ENCODE results near the gene RHOT2. TPM values are rescaled to one million over a fixed set of nuclear protein-coding genes. Genes with fewer than 3 reads are reported as not detected.
A peak's percentile ranks its signal among the peaks of the same experiment; 100 is the strongest.

RHOT2 gene
- total and polyA plus RNA-seq, 9 of the 15 experiments (the other 6 are each of a cell fraction or from before 2014, with no cell fraction given): 5.0 to 373 (median 112) TPM

- TF ChIP-seq EGR1 (conservative IDR thresholded peaks at IDR 0.05) (0 out of 2 replicates have a peak, but pooled peaks have one; percentile 23), TAF1 (IDR thresholded peaks at IDR 0.05; ENCODE audit: control insufficient read depth, extremely low read depth, insufficient read depth, low read length, severe bottlenecking) (peak; percentile 82), ELK3 (CRISPR knock-in tag; IDR thresholded peaks at IDR 0.05) (no peak), ZNF408 (CRISPR knock-in tag; IDR thresholded peaks at IDR 0.05; ENCODE audit: low read depth) (no peak), VEZF1 (CRISPR knock-in tag; IDR thresholded peaks at IDR 0.05) (peak; percentile 71), MITF (IDR thresholded peaks at IDR 0.05) (peak; percentile 5; the same call in 1 of the 2 replicates), BRD9 (IDR thresholded peaks at IDR 0.05; ENCODE audit: low read depth, partially characterized antibody) (no peak), IRF2 (CRISPR knock-in tag; IDR thresholded peaks at IDR 0.05) (0 out of 2 replicates have a peak, but pooled peaks have one; percentile 17), PATZ1 (CRISPR knock-in tag; IDR thresholded peaks at IDR 0.05; ENCODE audit: borderline replicate concordance) (no peak), SRSF7 (optimal IDR thresholded peaks at IDR 0.05; ENCODE audit: low read depth, low read length) (no peak), DNMT1 (IDR thresholded peaks at IDR 0.05) (no peak), RNF2 (IDR thresholded peaks at IDR 0.05) (no peak), HDAC3 (IDR thresholded peaks at IDR 0.05; ENCODE audit: borderline replicate concordance, partially characterized antibody) (no peak), EP300 (IDR thresholded peaks at IDR 0.05; ENCODE audit: low read length) (no peak), MLLT1 (IDR thresholded peaks at IDR 0.05) (no peak), KAT7 (CRISPR knock-in tag; IDR thresholded peaks at IDR 0.05; ENCODE audit: borderline replicate concordance) (0 out of 2 replicates have a peak, but pooled peaks have one; percentile 28), HLTF (IDR thresholded peaks at IDR 0.05) (no peak), NKRF (IDR thresholded peaks at IDR 0.05; ENCODE audit: borderline replicate concordance) (peak; percentile 44; the same call in 1 of the 2 replicates)
Measured at GRCh38 chr16:720990-721764, 53.2 kb downstream of the RHOT2 start, which contains the start of gene ANTKMT (continued).

All from K562 (cell line).